NOMO-1 treated with dmso at 0.1 percent for 144 hours (cell line): Measurements from ENCODE around the gene RILPL1.
"Not testable (repeated sequence)": the region's sequence is repeated elsewhere in the genome, so short reads cannot be mapped to it uniquely, and the experiment has no call there.

Experiments
- DNase-seq: peaks from one replicate; lab custom pipeline; 2025; ENCODE audit not compliant: unreplicated experiment; lab: John Stamatoyannopoulos, UW

The RILPL1 gene

GRCh38 chr12:123531091-123531490 is 2.4 kb downstream of the RILPL1 start:
- no peak for DNase-seq

DNA sequence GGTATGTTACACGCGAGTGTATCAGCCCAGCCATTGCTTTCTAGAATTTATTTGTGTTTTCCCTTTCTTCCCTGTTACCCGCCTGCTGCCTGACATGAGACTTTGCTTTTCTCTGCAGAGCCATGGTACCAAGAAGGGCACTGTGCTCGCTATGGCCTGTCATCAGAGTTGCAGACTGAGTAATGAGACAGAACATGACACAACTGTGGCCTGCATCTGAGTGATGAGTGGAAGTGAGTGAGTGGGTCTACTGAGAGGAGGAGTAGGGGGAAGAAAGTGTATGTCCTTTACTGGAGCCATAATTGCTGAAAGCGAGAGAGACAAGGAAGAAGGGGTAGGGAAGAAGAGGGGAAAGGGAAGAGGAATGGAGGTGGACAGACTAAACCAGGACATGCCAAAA is 2.9 kb downstream of the RILPL1 start:
- no peak for DNase-seq

GRCh38 chr12:123529686-123530085 is 3.8 kb downstream of the RILPL1 start:
- no peak for DNase-seq

- no peak for DNase-seq
These were observed 4.7 kb downstream of the RILPL1 start for GRCh38 chr12:123528858-123529257.

DNA sequence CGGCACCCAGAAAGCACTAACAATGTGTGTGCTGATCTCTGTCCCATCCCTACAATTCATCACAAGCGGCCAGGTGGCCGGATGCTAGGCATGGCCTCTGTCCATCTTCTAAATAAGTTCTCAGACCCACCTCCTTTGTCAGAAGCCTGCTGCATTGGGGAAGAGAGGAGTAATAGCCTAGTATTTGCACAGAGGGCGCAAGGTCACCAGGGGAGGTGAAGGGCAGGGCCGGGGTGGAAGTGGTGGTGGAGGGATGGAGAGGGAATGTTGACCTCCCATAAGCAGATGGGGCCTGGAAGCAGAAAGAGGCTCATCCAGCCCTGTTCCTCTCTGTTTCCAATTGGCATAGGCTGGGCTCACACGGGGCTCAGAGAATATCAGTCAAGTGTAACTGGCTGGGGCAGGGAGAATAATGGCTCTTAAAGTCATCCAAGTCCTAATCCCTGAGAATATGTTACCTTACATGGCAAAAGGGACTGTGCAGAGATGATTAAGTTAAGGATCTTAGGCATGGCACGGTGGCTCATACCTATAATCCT is 6.9 kb downstream of the RILPL1 start:
- DNase-seq: no peak

DNA sequence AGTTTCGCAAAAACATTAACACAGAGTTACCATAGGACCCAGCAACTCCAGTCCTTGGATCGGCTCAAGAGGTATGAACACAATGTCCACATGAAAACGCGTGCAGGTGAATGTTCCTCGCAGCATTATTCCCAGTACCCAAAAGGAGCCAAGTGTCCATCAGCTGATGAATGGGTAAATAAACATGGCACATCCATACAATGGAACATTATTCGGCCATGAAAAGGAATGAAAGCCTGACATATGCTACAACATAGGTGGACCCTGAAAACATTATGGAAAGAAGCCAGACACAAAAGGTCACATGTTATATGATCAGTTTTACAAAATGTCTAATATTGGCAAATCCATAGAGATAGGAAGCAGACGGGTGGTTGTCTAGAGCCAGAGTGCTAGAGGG is 9.1 kb downstream of the RILPL1 start:
- DNase-seq: no peak

DNA sequence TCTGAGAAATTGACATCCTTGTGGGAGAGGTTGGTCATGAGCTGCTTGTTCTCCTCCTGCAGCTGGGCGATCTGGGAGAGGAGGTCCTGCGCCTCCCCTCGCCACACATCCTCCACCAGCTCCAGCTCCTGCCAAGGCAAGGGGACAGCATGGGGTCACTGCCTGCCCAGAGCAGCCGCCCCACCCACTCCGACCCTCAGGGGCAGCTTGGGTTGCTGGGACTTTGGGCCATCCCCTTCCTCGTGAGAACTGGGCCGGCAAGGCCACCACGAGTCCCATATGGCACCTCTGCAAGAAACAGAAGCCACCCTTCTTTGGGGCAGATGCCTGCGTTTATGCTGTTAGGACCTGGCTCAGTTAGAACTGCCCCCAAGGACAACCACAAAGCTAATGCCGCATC is 10.0 kb downstream of the RILPL1 start:
- DNase-seq: no peak

GRCh38 chr12:123522164-123522563 is 11.4 kb downstream of the RILPL1 start:
- no peak for DNase-seq

GRCh38 chr12:123520567-123521474 is 12.7 kb downstream of the RILPL1 start:
- DNase-seq: no peak

DNA sequence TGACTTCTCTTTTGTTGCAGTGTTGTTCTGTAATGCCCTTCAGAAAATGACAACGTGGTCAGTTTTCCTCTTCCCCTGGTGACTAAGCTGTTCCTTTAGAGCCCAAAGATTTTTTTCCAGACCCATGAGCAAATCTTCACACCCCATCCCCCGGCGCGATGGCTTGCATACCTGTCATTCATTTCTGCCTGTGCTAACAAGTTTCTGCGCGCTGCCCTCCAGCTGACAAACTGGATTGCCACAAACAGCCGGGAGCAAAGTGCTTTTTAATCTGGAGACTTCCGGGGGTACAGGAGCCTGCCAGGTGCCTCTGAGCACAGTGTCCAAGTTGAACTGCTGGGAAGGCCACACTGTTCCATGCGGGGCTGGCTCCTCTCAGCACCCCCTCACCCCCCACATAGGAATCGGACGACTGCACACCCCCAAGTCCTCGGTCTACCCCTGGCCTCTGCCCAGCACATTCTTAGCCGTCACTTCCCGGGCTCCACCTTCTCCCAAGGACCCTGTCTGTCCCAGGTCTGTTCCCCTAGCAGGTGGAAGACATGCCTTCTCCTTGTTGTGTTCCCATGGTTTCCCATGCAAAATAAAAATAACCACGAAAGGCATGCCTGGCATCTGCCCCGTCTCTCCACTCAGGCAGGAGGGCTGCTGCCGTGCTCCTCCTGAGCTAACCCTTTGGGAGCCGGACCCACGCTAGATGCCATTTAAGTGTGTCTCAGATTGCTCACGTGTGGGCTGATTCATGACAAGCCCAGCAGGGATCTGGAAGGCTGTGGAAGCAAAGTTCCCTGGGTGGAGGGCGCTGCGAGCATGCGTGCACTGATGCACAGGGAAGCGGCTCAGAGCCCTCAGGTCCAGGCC is 14.1 kb downstream of the RILPL1 start:
- no peak for DNase-seq

GRCh38 chr12:123516216-123516780 is 17.2 kb downstream of the RILPL1 start:
- no peak for DNase-seq

- not testable (repeated sequence) for DNase-seq
These were observed 18.8 kb downstream of the RILPL1 start for GRCh38 chr12:123514582-123515221.

GRCh38 chr12:123513805-123514204 is 19.7 kb downstream of the RILPL1 start:
- no peak for DNase-seq

DNA sequence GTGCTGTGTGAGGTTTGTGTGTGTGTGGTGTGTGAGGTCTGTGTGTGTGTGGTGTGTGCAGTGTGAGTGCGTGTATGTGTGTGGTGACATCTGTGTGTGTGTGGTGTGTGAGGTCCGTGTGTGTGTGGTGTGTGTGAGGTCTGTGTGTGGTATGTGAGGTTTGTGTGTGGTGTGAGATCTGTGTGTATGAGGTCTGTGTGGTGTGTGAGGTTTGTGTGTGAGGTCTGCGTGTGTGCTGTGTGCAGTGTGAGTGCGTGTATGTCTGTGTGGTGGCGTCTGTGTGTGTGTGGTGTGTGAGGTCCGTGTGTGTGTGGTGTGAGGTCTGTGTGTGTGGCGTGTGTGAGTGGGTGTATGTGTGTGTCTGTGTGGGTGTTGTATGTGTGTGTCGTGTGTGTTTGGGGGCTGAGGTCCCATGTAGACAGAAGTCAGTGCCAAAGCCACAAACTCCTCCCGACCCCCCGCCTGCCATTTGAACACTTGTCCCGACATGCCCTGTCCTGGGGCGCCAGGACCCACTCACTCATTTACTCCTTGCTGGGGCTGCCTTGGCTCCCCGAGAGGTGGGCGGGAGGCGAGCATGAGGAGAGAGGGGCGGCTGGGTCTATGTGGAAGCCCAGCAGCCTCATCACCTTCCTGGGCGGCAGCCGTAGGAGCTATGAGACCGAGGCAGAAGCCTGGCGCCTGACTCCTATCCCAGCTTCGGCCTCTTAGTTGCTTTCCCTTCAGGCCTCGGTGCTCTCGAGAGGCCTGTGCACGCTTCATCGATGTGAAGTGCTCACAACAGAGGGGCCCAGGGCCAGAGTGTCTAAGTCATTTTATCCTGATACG is 20.5 kb downstream of the RILPL1 start:
- no peak for DNase-seq

GRCh38 chr12:123506843-123507236 is 26.7 kb downstream of the RILPL1 start:
- DNase-seq: no peak

DNA sequence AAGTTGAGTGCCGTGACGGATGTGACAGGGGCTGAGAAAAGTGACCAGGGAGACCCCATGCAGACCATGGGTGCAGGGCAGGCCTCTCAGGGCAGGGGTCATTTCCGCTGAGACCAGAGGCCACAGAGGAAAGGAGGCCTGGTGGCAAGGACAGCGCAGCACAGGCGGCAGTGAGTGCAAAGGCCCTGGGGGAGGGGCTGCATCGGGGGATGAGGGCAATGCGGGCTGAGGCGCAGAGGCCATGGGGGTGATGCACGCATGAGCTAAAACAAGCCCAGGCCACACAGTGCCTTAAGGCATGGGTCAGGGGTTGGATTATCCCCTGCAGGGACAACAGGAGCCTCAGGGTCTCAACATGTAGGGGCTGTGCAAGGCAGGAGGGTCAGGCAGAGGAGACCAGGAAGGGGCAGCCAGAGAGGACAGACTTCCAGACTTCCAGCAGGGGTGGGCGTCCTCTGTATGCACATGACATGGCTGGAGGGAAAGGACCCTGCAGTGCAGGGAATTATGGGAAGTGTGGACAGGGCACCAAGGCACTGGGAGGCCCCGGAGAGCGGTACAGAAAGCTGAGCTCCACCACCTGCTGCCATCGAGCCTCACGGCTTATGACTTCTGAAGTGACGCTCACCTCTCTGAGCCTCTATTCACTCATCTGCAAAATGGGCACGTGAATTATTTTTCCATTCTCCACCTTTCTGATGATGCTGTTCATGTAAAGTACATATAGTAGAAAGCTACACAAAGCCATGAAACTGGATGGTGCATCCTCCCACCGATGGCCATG is 27.3 kb downstream of the RILPL1 start:
- no peak for DNase-seq

- no peak for DNase-seq
These were observed 31.3 kb downstream of the RILPL1 start for GRCh38 chr12:123502163-123502704.

DNA sequence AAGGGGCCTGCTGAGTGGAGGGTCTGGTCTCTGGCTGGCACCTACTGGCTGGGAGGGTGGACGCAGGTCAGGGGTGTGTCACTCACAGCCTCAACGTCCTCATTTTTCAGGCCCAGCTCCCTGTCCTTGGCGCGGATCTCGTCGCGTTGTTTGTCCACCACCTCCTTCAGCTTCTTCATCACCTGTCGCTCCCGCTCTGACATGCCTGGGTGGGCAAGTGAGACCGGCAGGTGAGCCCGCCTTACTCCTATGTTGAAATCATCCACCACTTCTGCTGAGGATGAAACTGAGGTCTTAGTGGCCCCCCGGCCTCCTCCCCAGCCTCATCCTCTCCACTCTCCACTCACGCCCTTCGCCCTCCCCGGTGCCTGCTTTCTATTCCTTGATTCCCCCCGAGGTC is 34.2 kb downstream of the RILPL1 start:
- no peak for DNase-seq
